Vagina (tissue), 2 donors: ENCODE data around the gene EFCAB6. TPM values are rescaled to one million over a fixed set of nuclear protein-coding genes. Genes with fewer than 3 reads are reported as not detected.

Experiments
- DNase-seq, 2 donors: peaks; one replicate each; pipeline ENCODE4 v3.0.0-alpha.2; 2017; ENCODE audit errors: extremely low spot score in 2 of 2
- H3K27ac ChIP-seq: fragments of 200-600 bp; sonication (generic); one replicate; pipeline ENCODE4 v1.5.1; 2019
- H3K27me3 ChIP-seq: fragments of 200-600 bp; sonication (generic); one replicate; pipeline ENCODE4 v1.5.1; 2019
- H3K36me3 ChIP-seq, 2 donors: fragments of 200-600 bp; sonication (generic); one replicate each; pipeline ENCODE4 v1.5.1; 2017 to 2019
- H3K4me1 ChIP-seq: fragments of 200-600 bp; sonication (generic); one replicate; pipeline ENCODE4 v1.5.1; 2019
- H3K4me3 ChIP-seq, 2 donors: fragments of 200-600 bp; sonication (generic); 1 replicate in 1 of 2; 2 replicates in 1 of 2; pipeline ENCODE4 v1.5.1; 2016 to 2019
- H3K9me3 ChIP-seq: fragments of 200-600 bp; sonication (generic); one replicate; pipeline ENCODE4 v1.5.1; 2019
- CTCF ChIP-seq, 3 experiments: fragments of 450-650 bp in 2 of 3; fragments of 200-600 bp in 1 of 3; sonication (generic) in 1 of 3; IDR thresholded peaks; one replicate each; pipeline ENCODE4 v1.5.1; 2017 to 2019; ENCODE audit warnings: antibody characterized with exemption in 3 of 3, mild to moderate bottlenecking in 2 of 3, moderate library complexity in 2 of 3
- POLR2A ChIP-seq, 2 donors: fragments of 450-650 bp; IDR thresholded peaks; one replicate each; pipeline ENCODE4 v1.6.1; 2017; ENCODE audit warnings: antibody characterized with exemption in 2 of 2, mild to moderate bottlenecking in 2 of 2, moderate library complexity in 2 of 2
- POLR2AphosphoS5 ChIP-seq, 2 donors: sonication (generic); formaldehyde crosslinking; IDR thresholded peaks; one replicate each; pipeline ENCODE4 v1.9.0; 2017; ENCODE audit warnings: antibody characterized with exemption in 2 of 2, mild to moderate bottlenecking in 2 of 2, low read depth in 1 of 2; ENCODE audit not compliant: insufficient read depth in 1 of 2
- intact Hi-C: fragments of 100-400 bp; cut with DNase I; formaldehyde crosslinking; loops from one replicate; pipeline ENCODE4 v1.15.1; 2023
- total RNA-seq: library from RNA; depleted of rRNA; stranded (reverse); fragments of >200 nt; gene quantifications from one replicate; pipeline ENCODE4 v1.2.3, GENCODE V29; 2016

The EFCAB6 gene
- total RNA-seq, 1 donor from 2014 or later = 1.7 TPM

GRCh38 chr22:43859176-43859575 lies 47.1 kb upstream of the EFCAB6 start:
- TF ChIP-seq CTCF (IDR thresholded peaks at IDR 0.05) = no peak
- TF ChIP-seq POLR2A (IDR thresholded peaks at IDR 0.05) = no peak
- no peak for TF ChIP-seq POLR2AphosphoS5 (IDR thresholded peaks at IDR 0.05; ENCODE audit: insufficient read depth in 1 of 2, low read depth in 1 of 2)
- peaks cover 6% of the 10 kb centered on the region for H3K27me3 ChIP-seq
- no peaks in the 10 kb centered on the region for H3K4me1 ChIP-seq
- no peak overlapping the region for H3K27ac ChIP-seq
- DNase-seq = no peak
- intact Hi-C loops = no loop called here
- H3K36me3 ChIP-seq = no peaks in the 10 kb centered on the region
- no peak overlapping the region for H3K4me3 ChIP-seq
- no peaks in the 10 kb centered on the region for H3K9me3 ChIP-seq

- H3K27ac ChIP-seq = no peak overlapping the region
- H3K4me3 ChIP-seq = no peak overlapping the region
- H3K36me3 ChIP-seq = no peaks in the 10 kb centered on the region
- DNase-seq = no peak
- intact Hi-C loops = no loop called here
- H3K9me3 ChIP-seq = no peaks in the 10 kb centered on the region
- TF ChIP-seq CTCF (IDR thresholded peaks at IDR 0.05) = no peak
- TF ChIP-seq POLR2A (IDR thresholded peaks at IDR 0.05) = no peak
- TF ChIP-seq POLR2AphosphoS5 (IDR thresholded peaks at IDR 0.05; ENCODE audit: insufficient read depth in 1 of 2, low read depth in 1 of 2) = no peak
- peaks cover 6% of the 10 kb centered on the region for H3K27me3 ChIP-seq
- no peaks in the 10 kb centered on the region for H3K4me1 ChIP-seq
Measured at GRCh38 chr22:43858156-43858895, 46.2 kb upstream of the EFCAB6 start.

DNA sequence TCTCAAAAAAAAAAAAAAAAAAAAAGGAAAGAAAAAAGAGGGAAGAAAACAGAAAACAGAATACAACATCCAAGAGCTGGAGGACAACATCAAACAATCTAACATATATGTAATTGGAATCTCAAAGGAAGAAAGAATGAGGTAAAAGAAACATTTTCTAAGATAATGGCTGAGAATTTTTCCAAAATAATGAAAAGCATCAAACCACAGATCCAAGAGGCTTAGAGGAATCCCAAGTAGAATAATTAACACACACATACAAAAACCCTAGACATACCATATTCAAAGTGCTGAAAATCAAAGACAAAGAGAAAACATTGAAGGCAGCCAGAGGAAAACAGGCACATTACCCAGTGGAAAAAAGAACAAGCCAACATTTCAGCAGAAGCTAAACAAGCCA lies 45.3 kb upstream of the EFCAB6 start:
- TF ChIP-seq POLR2AphosphoS5 (IDR thresholded peaks at IDR 0.05; ENCODE audit: insufficient read depth in 1 of 2, low read depth in 1 of 2) (no peak), POLR2A (IDR thresholded peaks at IDR 0.05) (no peak), CTCF (IDR thresholded peaks at IDR 0.05) (no peak)
- Histone ChIP-seq H3K27ac (no peak overlapping the region), H3K4me3 (no peak overlapping the region), H3K27me3 (peaks cover 6% of the 10 kb centered on the region), H3K4me1 (no peaks in the 10 kb centered on the region), H3K36me3 (no peaks in the 10 kb centered on the region), H3K9me3 (no peaks in the 10 kb centered on the region)
- intact Hi-C loops = no loop called here
- no peak for DNase-seq

DNA sequence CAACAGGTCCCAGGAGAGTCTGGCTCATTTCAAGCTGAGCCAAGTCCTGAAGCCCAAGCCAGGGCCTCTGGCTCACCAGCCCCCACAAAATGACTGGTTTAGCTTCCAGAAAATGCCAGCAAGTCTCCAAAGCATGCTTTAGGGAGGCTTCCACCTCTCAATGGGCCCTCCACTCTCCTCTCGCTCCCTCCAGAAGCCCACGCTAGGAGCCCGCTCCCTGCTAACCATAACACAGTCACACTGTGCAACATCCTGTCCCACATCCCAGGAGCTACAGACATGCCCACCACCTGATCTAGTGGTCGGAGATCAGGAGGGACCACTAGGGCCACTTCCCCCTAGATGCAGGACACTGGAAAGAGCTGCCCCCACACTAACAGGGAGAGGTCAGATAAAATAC lies 43.3 kb upstream of the EFCAB6 start:
- no peak for DNase-seq
- no peak overlapping the region for H3K27ac ChIP-seq
- no peaks in the 10 kb centered on the region for H3K36me3 ChIP-seq
- intact Hi-C loops = no loop called here
- no peak for TF ChIP-seq POLR2A (IDR thresholded peaks at IDR 0.05)
- no peak for TF ChIP-seq POLR2AphosphoS5 (IDR thresholded peaks at IDR 0.05; ENCODE audit: insufficient read depth in 1 of 2, low read depth in 1 of 2)
- no peak for TF ChIP-seq CTCF (IDR thresholded peaks at IDR 0.05)
- H3K27me3 ChIP-seq = no peaks in the 10 kb centered on the region
- H3K9me3 ChIP-seq = no peaks in the 10 kb centered on the region
- H3K4me3 ChIP-seq = no peak overlapping the region
- H3K4me1 ChIP-seq = no peaks in the 10 kb centered on the region

GRCh38 chr22:43854786-43855271 lies 42.7 kb upstream of the EFCAB6 start:
- Histone ChIP-seq H3K4me3 (no peak overlapping the region), H3K27ac (no peak overlapping the region), H3K36me3 (no peaks in the 10 kb centered on the region), H3K9me3 (no peaks in the 10 kb centered on the region), H3K4me1 (no peaks in the 10 kb centered on the region), H3K27me3 (no peaks in the 10 kb centered on the region)
- no peak for DNase-seq
- no peak for TF ChIP-seq POLR2A (IDR thresholded peaks at IDR 0.05)
- TF ChIP-seq CTCF (IDR thresholded peaks at IDR 0.05) = no peak
- TF ChIP-seq POLR2AphosphoS5 (IDR thresholded peaks at IDR 0.05; ENCODE audit: insufficient read depth in 1 of 2, low read depth in 1 of 2) = no peak
- intact Hi-C loops = no loop called here
